GM12874 (cell line): ENCODE measurements around the gene DAZAP1.

ENCODE experiments used
- TF ChIP-seq, protein P1 (sequence below): IDR thresholded peaks from 2 replicates; pipeline ENCODE4 v1.5.1; 2011; ENCODE audit warnings: low read depth, mild to moderate bottlenecking, control low read depth, low read length, moderate library complexity; ENCODE audit not compliant: insufficient read depth

Gene DAZAP1

DNA sequence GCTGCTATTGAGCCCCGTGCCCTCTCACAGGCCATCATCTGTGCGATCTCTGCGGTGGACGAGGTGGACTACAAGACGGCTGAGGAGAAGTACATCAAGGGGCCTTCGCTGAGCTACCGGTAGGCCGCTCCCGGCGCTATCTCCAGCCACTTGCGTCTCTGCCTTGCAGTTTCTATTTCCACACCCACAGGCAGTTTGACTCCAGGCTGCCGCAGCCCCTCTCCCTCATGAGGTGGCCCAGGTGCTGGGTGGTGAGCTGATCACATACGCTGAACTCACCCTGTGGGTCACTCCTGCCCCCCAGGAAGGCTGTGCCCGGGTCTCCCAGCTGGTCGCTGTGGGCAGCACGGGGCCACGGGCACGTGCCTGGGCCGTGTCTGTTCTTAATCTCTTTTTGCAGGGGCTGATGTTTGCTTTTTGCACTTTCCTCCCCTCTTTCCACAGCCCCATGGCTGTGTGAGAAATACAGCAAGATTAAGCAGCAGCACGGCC lies 34.3 kb upstream of the DAZAP1 start:
- TF ChIP-seq, protein P1, sequence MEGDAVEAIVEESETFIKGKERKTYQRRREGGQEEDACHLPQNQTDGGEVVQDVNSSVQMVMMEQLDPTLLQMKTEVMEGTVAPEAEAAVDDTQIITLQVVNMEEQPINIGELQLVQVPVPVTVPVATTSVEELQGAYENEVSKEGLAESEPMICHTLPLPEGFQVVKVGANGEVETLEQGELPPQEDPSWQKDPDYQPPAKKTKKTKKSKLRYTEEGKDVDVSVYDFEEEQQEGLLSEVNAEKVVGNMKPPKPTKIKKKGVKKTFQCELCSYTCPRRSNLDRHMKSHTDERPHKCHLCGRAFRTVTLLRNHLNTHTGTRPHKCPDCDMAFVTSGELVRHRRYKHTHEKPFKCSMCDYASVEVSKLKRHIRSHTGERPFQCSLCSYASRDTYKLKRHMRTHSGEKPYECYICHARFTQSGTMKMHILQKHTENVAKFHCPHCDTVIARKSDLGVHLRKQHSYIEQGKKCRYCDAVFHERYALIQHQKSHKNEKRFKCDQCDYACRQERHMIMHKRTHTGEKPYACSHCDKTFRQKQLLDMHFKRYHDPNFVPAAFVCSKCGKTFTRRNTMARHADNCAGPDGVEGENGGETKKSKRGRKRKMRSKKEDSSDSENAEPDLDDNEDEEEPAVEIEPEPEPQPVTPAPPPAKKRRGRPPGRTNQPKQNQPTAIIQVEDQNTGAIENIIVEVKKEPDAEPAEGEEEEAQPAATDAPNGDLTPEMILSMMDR = no peak

DNA sequence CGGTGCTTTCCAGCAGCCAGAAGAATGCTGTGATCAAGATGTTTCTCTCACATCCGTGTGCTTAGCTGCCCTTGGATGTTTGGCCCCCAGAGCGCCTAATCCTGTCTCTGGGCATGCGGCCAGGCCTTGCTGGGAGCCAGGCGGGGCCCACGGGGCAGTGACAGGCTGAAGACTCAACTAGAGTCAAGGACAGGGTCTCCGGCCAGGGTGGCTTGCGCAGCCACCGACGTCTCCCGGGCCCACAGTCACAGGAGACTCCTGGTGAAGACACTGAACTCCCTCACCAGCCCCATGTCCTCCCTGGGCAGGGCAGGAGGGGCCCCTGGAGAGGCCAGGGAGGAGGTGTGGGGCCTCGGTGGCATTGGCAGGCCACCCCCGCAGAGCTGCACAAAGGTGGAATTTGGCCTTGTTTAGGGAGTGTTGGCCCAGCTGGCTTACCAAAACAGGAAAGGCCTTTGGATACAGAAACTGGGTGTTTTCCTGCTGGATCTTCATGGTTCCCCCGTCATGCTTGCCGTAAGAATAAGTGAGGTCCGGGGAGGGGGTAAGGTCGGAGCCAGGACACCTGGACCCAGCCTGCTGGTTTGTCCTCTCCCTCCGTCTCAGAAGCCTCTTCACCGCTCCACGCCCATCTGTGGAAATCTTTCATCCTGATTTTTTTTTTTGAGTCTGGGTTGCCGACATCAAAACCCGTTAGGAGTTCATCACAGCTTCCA lies 33.7 kb upstream of the DAZAP1 start:
- TF ChIP-seq, protein P1 = no peak

DNA sequence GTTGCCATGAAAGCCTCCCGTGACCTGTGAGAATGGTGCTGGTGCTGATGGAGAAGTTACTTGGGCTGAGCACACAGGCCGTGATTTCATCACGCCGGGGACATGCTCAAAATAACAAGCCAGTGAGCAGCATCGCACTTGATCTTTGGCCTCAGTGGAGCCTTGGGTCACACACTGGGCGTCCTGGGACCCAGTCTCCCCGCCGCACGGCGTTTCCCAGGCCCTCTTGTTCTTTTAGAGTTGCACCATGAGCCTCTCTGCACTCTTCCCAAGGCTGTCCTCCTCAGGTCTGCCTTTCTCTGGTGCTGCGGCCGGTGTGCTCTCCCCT lies 33.2 kb upstream of the DAZAP1 start:
- TF ChIP-seq, protein P1 = no peak

DNA sequence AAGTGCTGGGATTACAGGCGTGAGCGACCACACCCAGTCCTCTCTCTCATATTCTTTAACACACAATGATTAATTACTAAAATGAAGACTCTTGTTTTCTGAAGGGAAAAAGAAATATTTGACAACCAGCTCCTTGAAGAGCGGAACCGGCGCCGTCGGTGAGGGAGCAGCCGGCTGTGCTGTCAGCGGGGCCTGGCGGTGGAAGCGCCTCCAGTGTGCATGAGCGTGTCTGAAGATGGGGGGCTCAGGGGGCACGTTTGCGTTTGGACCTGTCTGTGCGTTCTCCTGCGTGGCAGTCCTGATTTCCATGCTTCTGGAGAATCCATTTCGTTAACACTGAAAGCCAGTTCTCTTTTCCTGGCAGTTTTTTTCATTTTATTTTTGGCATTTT lies 31.0 kb upstream of the DAZAP1 start:
- TF ChIP-seq, protein P1 = no peak

DNA sequence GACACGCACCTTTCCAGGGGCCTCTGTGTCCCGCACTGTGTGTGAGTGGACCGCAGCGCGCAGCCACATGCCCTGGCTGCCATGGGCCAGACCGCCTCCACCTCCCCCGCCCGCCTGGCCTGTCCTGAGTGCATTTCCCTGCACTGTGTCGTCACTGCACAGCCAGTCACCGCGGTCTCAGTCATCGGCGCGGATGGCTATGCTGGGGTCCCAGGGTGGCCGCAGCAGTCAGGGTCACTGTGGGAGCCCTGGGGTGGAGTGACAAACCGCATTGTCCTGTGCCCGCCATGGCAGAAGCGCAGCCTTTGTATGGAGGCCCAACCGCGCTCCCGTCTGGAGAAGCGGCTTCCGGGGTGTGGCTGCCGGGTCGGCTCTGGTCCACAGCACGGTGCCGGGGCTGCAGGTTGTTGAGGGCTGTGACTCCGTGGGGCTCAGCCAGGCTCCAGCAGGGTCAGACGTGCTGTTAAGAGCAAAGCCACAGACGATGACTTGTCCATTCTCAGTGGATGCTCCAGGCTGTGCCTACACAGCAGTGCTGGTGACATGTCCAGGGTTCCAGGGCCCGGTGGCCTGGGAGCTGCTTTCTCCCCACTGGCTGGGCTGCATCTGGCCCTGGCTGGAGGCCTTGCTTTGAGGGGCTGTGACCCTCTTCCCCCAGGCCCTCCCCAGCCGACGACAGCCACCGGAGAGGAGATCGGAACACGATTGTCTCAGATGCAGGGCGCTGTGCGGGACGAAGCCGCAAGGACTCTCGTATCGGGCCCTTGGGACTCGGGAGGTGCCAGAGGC lies 30.0 kb upstream of the DAZAP1 start:
- TF ChIP-seq, protein P1 = no peak

DNA sequence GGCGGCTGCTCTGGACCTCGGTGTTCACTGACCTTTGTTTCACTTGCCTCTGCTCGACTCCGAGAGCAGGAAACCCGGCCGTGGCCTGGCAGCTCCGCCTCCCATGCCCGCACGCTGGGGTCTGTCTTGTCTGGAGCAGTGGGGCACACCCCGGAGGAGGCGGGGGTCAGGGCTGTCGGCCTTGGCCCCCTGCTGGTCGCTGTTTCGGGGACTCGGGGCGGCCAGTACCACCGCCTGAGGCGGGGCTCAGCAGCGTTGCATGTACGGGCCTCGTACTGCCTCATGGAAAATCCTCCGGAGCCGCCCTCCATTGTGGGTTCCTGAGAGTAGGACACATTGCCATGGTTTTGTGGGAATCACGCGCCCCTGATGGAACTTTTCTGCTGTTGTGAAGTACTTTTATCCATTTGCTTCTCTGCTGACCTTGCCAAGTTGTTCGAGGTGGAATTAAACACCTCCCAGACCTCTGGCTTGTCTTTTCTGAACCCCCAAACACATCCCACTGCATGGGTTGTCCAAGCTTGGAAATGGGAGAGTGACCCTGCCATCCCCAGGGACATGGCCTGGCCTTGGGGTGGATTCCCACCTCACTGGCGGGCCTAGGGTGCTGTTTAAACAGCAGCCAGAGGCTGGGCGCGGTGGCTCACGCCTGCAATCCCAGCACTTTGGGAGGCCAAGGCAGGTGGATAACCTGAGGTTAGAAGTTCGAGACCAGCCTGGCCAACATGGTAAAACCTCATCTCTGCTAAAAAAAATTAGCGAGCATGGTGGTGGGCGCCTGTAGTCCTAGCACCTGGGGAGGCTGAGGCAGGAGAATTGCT lies 29.2 kb upstream of the DAZAP1 start:
- TF ChIP-seq, protein P1 = no peak; the same call in 1 of the 2 replicates
